Keratinocyte (primary cell): ENCODE measurements around the gene GUSB.

Experiments used
- CTCF ChIP-seq, 3 experiments: IDR thresholded peaks in 1 of 3; conservative IDR thresholded peaks in 1 of 3; optimal IDR thresholded peaks in 1 of 3; 2 replicates in 2 of 3; 3 replicates in 1 of 3; pipeline versions ENCODE3 to v1.5.1; 2011; ENCODE audit warnings: low read length in 3 of 3, mild to moderate bottlenecking in 3 of 3, moderate library complexity in 2 of 3, control low read depth in 1 of 3, inconsistent platforms in 1 of 3; ENCODE audit not compliant: insufficient read depth in 2 of 3; ENCODE audit errors: extremely low read depth in 1 of 3
- EZH2 ChIP-seq: IDR thresholded peaks from one replicate; pipeline ENCODE4 v1.6.1; 2012; ENCODE audit warnings: inconsistent platforms, mild to moderate bottlenecking, low read length, moderate library complexity

- TF ChIP-seq CTCF (optimal IDR thresholded peaks at IDR 0.05 in 1 of 3, IDR thresholded peaks at IDR 0.05 in 1 of 3, conservative IDR thresholded peaks at IDR 0.05 in 1 of 3; ENCODE audit: extremely low read depth in 1 of 3, insufficient read depth in 2 of 3, low read length in 3 of 3): no peak
- TF ChIP-seq EZH2: no peak
These were observed 11.0 kb downstream of the GUSB start for GRCh38 chr7:65971021-65971420.
